Sigmoid colon (tissue), 4 donors: ENCODE data around the gene MEGF8.

Experiments
- CTCF ChIP-seq, 4 experiments: fragments of 450-650 bp in 3 of 4; fragments of 200-600 bp in 1 of 4; IDR thresholded peaks; one replicate each; pipeline ENCODE4 v1.5.1; 2016 to 2019; ENCODE audit warnings: antibody characterized with exemption in 4 of 4, mild to moderate bottlenecking in 3 of 4, moderate library complexity in 2 of 4
- EP300 ChIP-seq, 4 donors: sonication (generic); formaldehyde crosslinking; IDR thresholded peaks; one replicate each; pipeline ENCODE4 v1.6.1; 2017; ENCODE audit warnings: antibody characterized with exemption in 4 of 4
- POLR2A ChIP-seq, 2 donors: fragments of 450-650 bp; IDR thresholded peaks; one replicate each; pipeline ENCODE4 v1.6.1; 2016; ENCODE audit warnings: antibody characterized with exemption in 2 of 2, mild to moderate bottlenecking in 2 of 2, moderate library complexity in 2 of 2
- POLR2AphosphoS5 ChIP-seq, 4 donors: sonication (generic); formaldehyde crosslinking; IDR thresholded peaks; one replicate each; pipeline ENCODE4 v1.6.1; 2017; ENCODE audit warnings: antibody characterized with exemption in 4 of 4

GRCh38 chr19:42292042-42292960, 33.1 kb upstream of the MEGF8 start:
- no peak for TF ChIP-seq CTCF (IDR thresholded peaks at IDR 0.05)
- TF ChIP-seq POLR2A (IDR thresholded peaks at IDR 0.05) = no peak
- TF ChIP-seq EP300 (IDR thresholded peaks at IDR 0.05) = no peak
- no peak for TF ChIP-seq POLR2AphosphoS5 (IDR thresholded peaks at IDR 0.05)
